H4 (cell line): Measurements from ENCODE around the gene RPL14. TPM values are rescaled to one million over a fixed set of nuclear protein-coding genes. Genes with fewer than 3 reads are reported as not detected.
A peak's percentile ranks its signal among the peaks of the same experiment; 100 is the strongest.
"Not testable (repeated sequence)": the region's sequence is repeated elsewhere in the genome, so short reads cannot be mapped to it uniquely, and the experiment has no call there.

Experiments
- DNase-seq: peaks from one replicate; pipeline ENCODE4 v3.0.0-alpha.2; 2015; ENCODE audit warnings: low spot score
- total RNA-seq: library from RNA; depleted of rRNA; stranded (reverse); fragments of >200 nt; shearing (Covaris generic); gene quantifications from 2 replicates; pipeline ENCODE4 v1.2.3, GENCODE V29; 2014; rRNA removed

Gene RPL14
- total RNA-seq, result 334 TPM in 2 replicates

DNA sequence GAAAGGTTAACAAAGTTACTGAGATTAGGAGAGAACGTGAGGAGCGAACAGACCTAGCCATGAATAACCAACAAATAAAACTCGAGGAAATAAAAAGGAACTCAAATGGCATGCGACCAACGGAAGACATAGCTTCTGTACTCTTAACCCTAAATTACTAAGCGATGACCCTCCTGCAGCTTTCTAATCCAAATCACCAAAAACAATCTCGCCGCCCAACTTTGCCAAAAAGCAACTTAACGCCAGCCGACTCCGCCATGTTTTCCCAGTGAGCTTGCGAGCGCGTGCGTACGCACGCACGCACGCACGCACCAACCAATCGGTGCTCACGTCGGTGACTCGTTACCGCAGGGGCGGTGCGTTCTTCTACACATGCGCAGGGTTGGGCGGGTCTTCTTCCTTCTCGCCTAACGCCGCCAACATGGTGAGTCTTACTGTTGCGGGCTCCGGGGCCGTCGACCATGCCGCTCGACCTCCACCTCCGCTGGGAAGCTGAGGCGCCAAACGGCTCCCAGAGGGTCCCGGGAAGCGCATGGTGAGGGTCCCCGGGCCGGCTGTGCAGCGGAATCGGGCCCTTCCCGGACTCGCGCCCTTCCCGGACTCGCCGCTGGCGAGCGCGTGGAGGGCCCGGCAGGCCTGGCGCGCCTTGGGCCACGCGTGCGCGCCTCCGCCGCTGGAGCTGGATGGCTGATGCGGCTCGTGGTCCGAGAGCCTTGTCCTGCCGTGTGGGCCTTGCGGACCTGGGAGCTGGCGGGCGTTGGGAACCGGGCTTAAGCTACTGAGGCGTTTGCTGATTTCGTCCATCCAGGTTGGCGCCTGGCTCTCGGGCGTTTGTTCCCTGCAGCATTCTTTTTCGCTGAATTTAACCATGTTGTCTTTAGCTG lies at the start of gene RPL14:
TSS of gene RPL14 (plus strand) at position 400 of the 884 bp plus-strand sequence. CDS start at position 533, 133 bp downstream.
- DNase-seq, result peak; percentile 92

DNA sequence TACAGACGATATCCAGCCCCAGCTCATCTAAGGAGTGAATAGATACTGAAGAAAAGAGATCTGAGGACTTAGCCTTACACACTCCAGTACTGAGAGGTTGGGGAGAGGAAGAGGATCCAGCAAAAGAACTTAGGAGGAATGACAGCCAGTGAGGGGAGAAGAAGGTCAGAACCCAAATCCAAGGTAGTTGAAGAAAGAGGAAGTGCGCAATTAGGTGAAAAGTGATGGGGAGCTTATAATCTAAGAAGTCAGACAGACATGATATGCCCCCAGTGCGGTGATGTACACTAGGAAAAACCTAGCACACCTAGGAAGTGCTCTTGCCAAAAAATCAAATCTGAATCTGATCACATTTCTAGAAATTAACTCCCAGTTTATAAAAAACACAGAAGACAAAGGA lies 49.5 kb upstream of the RPL14 start:
- DNase-seq, result no peak

DNA sequence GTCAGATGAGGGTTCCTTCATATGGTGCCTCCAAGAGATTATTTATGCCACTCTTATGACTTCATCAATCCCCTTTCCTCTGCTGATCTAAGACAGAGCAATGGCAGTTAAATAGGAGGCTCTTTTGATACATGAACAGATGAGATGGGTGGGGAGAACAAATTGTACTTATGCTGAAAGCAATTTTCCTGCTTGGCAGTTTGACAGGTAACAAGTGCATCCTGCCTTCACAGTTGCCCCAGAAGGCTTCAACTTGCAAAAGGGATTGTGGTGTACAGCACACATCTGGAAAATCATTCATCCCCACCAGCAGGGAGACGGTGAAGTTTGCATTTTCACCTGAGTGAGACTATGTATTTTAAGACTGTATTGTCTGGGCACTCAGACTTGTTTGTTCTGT lies 42.9 kb upstream of the RPL14 start:
- no peak for DNase-seq

DNA sequence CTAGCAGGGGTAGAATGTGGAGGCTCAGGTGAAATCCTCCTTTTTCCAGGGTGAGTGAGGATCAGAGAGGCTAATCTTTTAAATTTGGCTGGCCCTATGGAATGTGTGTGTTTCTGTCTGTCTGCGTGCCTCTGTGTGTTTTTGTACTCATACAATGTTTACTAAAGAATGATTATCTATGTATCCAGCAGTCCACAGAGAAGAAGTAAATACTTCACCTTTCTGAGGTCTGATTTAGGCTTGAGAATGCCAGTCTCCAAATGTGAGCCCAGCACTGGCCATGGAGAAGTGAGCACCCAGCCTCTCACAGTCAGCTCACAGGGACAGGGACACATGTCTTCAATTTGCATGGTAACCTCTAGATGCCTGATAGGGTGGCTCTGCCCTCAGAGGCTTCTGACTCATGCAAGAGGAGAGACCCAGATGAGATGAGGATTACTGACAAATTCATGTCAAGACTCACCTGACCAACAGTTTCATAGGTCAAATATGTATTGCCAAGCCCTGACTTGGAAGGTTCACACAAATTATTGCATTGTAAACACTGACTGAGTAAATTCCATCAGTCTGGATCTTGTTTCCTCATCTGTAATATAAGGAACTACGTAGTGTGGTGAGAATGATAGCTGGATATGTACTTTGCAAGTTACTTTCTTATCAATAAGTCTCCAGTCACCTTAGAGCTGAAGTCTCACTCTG lies 39.1 kb upstream of the RPL14 start:
- DNase-seq, result no peak

DNA sequence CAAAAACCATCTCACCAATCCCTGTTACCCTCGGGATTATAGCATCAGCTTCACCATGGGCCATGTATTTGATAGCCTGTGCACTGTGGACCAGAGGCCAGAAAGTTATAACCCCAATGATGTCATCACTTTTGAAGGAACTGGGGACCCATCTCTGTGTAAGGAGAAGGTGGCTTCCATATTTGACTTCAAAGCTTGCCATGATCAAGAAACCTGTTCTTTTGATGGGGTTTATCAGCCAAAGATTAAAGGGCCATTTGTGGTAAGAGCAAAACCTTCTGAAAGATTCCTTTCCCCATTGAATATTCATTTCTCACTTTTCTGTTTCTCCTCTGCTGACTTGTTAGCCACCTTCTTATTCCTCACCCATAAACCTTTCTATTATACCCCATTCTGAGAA lies 34.3 kb upstream of the RPL14 start:
- DNase-seq, result no peak

DNA sequence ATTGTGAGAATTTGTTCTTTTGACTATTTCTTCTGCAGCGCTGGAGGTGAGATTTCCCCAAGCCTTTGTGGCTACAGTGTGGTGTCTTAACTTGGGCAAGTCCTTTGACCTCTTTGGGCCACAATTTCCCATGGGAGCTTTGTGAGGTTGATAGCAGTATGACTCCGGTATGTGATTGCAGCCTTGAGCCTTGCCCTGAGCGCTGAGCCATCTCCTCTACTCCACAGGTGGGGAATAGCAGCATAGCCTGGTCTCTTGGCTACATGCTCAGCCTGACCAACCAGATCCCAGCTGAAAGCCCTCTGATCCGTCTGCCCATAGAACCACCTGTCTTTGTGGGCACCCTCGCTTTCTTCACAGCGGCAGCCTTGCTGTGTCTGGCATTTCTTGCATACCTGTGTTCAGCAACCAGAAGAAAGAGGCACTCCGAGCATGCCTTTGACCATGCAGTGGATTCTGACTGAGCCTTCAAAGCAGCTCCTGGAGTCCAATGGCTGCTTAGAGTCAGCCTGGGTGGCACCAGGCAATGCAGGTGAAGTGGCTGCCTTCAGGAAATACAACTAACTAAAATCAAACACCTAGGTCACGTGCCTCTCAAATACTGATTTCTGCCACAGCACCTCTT lies 30.0 kb upstream of the RPL14 start:
- DNase-seq, result no peak

DNA sequence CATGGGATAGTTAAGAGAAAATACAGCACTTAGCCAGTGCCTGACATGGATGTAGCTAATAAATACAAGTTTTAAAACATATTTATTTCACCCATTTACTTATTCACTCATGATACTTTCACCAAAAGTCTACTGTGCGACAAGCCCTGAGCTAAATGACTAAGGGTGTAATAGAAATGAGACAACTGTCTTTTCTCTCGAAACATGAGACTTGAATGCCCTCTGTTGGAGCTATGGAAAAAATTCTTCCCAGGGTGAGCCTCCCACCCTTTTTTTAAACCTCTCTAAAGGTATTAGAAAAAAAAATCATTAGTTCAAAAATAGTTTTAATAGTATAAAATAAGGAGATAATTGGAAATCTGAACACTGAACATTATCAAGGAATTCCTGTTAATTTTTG lies 24.3 kb upstream of the RPL14 start:
- DNase-seq, result no peak

DNA sequence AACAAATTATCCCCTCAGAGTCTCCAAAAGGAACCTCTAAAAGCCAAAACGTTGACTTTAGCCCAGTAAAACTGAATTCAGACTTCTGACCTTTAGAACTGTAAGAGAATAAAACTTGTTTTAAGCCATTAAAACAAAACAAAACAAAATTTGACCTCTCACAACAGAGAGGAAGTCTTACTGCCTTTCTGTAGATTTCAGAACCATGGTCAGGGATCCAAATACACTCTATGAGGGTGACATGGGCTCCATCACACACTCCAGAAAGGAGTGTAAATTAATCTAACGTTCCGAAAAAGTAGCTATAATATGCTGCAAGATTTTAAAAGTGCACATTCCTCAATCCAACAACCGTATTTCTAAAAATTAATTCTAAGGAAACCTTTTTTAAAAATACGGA lies 19.2 kb upstream of the RPL14 start:
- no peak for DNase-seq

DNA sequence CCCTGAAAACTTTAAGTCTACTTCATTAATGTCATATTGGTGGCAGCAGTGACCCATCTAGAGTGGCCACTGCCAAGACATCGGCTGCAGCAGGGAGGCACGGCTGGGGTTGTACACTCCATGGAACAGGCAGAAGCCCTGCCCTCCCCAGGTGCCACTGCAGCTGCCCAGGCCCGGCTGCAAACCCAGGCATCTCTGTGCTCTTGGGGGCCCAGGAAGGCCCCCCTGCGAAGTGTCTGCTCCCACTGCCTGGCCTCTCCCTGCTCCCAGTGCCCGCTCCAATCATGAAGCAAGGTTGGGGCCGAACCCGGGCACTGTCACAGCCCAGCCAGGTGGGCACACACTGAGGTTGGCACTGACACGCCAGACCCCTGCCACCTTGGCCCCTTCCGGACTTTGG lies 12.1 kb upstream of the RPL14 start:
- no peak for DNase-seq

DNA sequence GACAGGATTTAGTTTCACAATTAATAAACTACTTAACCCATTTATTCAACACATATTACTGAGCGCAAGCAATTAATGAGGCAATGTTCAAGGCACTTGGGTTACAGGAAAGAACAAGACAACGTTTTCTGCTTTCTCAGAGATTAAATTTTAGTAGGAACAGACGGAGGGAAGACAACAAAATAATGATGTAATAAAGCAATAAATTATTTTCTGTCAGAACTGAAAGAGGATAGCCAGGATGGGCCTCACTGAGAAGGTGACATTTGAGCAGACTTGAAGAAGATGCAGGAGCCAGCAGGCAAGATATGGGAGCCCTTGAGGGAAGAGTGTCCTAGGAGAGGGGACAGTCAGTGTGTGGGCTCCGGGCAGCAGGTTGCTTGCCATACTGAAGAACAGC lies 11.3 kb upstream of the RPL14 start:
- no peak for DNase-seq

DNA sequence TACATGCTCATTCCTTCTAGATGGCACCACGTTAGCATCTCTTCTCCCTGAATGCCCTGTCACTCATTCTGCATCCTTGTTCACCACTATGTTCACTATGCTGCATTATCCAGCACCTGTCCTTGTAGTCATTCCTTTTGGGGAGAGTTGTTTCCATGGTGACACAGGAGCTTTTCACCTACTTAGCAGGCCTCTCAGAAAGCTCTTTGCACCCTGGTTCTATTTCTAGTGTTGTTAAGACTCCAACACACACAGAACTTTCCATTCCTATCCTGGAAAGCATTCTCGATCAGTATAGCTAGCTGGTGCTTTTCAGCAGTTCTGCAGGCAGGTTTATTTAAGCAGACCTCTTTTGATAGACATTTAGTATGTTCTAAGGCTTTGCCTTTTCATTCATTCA lies 6.7 kb upstream of the RPL14 start:
- no peak for DNase-seq

DNA sequence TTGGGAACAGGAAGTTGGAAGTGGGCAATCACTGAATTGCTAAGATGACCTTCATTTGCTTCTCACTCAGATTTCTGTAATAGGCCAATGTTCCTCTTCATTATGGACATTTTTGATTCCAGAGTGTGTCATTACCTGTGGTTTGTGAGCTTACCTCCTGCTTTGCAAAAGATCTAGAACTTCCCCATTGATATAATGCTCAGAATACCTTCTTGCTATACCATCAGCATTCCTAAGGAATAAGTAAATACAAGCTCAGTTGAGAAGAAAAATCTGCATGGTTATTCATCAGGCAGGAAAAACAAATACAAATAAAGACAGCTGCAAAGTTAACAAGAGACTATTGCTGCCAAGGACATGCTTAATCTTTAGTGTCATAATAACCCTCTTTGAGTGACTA lies 5.6 kb upstream of the RPL14 start:
- no peak for DNase-seq

DNA sequence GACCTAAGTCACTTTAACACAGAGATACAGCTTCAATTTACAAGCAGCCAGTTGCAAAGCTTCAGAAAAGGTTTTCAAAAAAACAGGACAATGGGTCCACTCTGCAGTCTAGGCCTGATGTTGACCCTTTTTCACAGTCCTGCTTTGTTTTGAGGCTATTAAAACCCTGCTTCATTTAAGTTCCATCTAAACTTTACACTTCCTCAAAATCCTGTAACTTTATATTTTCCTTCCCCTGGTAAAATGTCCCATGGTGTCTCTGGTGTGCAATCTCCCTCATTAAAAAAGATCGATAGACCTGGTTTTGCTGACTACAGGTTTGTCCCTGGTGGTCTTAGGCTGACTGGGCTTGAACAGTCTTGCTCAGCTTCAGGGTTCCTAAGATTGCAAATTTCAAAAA lies 5.1 kb upstream of the RPL14 start:
- no peak for DNase-seq

DNA sequence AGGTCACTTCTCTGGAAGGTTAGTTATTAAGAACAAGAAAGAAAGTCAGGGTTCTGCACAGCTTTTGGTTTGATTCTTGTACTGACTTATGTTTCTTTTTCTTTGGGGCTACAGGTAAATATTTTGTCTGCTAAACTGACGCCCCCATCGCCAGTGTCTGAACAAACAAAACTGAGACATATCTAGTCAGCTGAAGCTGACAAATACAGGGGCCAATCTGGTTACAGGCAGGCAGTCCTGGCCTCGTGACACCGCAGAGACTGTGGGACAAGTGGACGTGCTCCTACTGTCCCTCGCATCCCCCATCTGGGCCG lies 4.6 kb upstream of the RPL14 start:
- no peak for DNase-seq

DNA sequence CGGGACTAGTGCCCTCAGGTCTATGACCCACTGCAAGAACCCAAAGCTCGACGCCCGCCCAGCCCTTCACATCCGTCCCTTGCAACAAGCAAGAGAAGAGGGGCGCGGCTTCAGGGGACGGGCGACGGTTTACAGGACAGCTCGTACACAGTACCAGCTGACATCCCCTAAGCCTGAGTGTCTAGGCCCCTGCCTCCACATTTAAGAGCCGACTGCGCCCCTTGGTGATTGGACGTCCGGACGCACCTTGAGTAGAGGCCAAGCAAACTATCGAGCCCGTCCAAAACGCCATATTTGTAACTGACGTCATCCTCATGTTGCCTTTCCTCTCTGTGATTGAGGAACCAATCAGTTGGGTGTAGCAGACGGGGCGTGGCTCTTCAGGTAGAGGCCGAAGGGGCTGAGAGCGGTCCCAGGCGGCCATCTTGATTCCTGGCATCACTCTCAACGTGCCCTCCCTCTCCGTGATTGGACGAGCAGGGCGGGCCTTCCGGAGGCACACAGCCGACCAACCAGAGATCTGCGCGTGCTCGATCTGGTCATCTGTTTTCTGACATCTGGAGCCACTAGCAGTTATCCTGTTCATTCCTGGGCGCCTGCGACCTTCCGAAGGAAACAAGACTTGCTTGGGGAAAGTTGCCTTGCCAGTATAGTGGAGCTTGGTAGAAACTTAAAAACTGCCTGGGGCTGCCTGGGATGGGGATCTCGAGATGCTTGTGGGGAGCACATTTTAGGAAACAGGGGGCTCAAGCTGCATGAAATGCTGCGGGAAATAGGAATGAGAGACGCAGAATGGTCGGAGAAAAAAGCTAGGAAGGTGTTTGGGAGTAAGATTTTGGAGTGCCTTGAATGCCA lies 4.0 kb upstream of the RPL14 start:
- DNase-seq, result peak; percentile 97

DNA sequence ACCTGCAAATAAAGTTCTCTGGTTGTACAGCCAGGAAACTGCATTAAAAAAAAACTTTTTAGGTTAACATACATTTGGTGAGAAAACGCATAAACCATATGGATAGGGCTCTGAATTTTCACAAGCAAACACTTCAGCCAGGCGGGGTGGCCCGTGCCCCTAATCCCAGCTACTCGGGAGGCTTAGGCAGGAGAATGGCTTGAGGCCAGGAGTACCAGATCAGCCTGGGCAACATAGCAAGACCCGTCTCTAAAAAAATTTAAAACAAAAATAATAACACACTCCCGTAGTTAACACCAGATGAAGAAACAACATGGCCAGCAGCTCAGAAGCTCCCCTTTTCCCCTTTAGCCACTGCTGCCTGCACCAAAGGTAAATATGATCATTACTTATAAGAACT lies 3.2 kb upstream of the RPL14 start:
- DNase-seq, result no peak

DNA sequence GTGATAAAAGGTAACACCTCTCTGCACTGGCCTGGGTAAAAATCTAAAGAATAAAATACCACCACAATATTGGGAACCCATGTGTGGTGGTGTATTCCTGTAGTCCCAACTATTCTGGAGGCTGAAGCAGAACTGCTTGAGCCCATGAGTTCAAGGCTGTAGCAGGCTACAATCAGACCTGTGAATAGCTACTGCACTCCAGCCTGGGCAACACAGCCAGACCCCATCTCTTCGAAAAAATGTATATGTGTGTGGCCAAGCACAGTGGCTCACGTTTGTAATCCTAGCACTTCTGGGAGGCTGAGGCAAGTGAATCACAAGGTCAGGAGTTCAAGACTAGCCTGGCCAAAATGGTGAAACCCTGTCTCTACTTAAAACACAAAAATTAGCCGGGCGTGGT lies 1.8 kb upstream of the RPL14 start:
- DNase-seq, result no peak

DNA sequence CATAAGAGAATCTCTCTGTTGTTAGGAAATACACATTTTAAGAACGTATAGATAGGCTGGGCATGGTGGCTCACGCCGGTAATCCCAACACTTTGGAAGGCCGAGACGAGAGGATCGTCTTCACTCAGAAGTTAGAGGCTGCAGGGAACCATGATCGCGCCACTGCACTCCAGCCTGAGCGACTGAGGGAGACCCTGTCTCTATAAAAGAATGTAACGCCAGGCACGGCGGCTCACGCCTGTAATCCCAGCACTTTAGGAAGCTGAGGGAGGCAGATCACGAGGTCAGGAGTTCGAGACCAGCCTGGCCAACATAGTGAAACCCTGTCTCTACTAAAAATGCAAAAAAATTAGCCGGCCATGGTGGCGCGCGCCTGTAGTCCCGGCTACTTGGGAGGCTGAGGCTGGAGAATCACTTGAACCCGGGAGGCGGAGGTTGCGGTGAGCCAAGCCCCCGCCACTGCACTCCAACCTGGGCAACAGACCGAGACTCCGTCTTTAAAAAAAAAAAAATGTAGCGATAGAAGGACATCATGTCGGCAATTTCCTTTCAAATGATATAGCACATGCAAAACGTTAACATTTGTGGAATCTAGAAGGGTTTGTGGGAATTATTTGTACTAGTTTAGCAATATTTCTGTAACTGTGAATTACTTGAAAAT lies 730 bp upstream of the RPL14 start:
- no peak for DNase-seq

DNA sequence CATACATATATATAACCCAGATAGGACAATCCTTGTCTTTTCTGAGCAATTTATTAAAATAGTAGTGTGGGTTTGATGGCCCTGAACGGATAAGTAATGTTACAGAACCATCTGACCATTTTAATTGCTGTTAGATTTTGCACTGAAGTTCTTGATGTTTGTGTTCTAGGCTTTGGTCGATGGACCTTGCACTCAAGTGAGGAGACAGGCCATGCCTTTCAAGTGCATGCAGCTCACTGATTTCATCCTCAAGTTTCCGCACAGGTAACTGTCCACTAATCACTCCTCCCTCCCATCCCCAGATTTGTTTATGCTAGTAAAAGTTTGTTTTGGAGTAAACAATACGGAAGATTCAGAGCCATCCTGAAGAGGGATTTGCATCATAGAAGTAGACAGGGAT lies 1.3 kb downstream of the RPL14 start:
- no peak for DNase-seq

DNA sequence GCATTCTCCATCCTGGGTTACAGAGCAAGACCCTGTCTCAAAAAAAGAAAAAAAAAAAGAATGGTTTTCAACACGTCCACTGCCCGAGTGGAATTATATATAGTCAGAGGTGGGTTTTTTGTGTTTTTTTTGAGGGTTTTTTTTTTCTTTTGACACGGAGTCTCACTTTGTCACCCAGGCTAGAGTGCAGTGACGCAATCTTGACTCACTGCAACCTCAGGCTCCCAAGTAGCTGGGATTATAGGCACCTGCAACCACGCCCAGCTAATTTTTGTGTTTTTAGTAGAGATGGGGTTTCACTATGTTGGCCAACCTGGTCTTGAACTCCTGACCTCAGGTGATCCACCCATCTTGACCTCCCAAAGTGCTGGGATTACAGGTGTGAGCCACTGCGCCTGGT lies 3.3 kb downstream of the RPL14 start:
- DNase-seq, result not testable (repeated sequence)

DNA sequence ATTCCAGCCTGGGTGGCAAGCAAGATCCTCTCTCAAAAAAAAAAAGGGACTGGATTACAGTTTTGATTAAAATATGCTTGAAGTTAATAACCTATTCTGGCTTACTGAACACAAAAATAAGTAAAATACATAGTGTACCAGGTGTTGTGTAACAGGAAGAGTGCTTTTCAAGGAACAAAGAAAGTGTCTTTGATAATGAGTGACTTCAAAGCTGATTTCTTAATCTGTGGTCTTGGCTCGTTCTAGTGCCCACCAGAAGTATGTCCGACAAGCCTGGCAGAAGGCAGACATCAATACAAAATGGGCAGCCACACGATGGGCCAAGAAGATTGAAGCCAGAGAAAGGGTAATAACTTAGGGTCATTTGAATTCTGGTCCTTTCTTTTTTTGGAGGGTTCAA lies 4.0 kb downstream of the RPL14 start:
- no peak for DNase-seq

DNA sequence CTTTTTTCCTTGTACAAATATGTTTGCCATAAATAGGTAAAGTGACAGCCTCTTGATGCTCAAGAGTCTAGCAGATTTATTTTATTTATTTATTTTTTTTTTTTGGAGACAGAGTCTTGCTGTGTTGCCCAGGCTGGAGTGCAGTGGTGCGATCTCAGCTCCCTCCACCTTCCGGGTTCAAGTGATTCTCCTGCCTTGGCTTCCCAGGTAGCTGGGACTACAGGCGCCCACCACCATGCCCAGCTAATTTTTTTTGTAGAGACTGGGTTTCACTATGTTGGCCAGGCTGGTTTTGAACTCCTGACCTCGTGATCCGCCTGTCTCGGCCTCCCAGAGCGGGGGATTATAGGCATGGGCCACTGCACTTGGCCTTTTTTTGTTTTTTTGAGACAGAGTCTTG lies 5.7 kb downstream of the RPL14 start:
- DNase-seq, result not testable (repeated sequence)
